Measurements from ENCODE around the gene SP140L. TPM values are rescaled to one million over a fixed set of nuclear protein-coding genes. Genes with fewer than 3 reads are reported as not detected.

The SP140L gene
- total RNA-seq, 4 donors from 2014 or later: 4.4 to 8.3 (median 6.8) TPM

- WGBS: 31% methylated on average over 11 of the region's 16 CpGs
- intact Hi-C loops (cut with DNase I): loop anchor here (10.0 kb wide), 2 partner anchors 186 to 384 kb away; partner anchors contain the start of gene SP140
- Histone ChIP-seq H3K4me1 (peaks cover 46 to 56% (median 47%) of the 10 kb centered on the region in 4 donors), H3K27me3 (no peaks in the 10 kb centered on the region), H3K27ac (replicated peaks in 1 of 4) (peak overlapping the region; percentile 83 to 92 (median 92)), H3K9me3 (no peaks in the 10 kb centered on the region), H3K4me3 (peak overlapping the region; percentile 64 to 81 (median 70)), H3K36me3 (no peaks in the 10 kb centered on the region)
- peak; percentile 87 for DNase-seq (ENCODE audit: extremely low spot score)
- TF ChIP-seq POLR2A (IDR thresholded peaks at IDR 0.05; ENCODE audit: low read depth) (no peak), EP300 (IDR thresholded peaks at IDR 0.05) (no peak), POLR2AphosphoS5 (IDR thresholded peaks at IDR 0.05) (no peak)
- TF ChIP-seq, protein P1, sequence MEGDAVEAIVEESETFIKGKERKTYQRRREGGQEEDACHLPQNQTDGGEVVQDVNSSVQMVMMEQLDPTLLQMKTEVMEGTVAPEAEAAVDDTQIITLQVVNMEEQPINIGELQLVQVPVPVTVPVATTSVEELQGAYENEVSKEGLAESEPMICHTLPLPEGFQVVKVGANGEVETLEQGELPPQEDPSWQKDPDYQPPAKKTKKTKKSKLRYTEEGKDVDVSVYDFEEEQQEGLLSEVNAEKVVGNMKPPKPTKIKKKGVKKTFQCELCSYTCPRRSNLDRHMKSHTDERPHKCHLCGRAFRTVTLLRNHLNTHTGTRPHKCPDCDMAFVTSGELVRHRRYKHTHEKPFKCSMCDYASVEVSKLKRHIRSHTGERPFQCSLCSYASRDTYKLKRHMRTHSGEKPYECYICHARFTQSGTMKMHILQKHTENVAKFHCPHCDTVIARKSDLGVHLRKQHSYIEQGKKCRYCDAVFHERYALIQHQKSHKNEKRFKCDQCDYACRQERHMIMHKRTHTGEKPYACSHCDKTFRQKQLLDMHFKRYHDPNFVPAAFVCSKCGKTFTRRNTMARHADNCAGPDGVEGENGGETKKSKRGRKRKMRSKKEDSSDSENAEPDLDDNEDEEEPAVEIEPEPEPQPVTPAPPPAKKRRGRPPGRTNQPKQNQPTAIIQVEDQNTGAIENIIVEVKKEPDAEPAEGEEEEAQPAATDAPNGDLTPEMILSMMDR (IDR thresholded peaks at IDR 0.05): no peak
Observed at GRCh38 chr2:230410861-230411569, 84.0 kb downstream of the SP140L start.

- intact Hi-C loops (cut with DNase I): loop anchor here (10.0 kb wide), 2 partner anchors 187 to 383 kb away; partner anchors contain the start of gene SP140
- 1% methylated on average over 17 of the region's 57 CpGs for WGBS
- Histone ChIP-seq H3K27me3 (no peaks in the 10 kb centered on the region), H3K4me1 (peaks cover 46 to 58% (median 49%) of the 10 kb centered on the region in 4 donors), H3K27ac (replicated peaks in 1 of 4) (peak overlapping the region; percentile 83 to 92 (median 92)), H3K36me3 (no peaks in the 10 kb centered on the region), H3K4me3 (peak overlapping the region; percentile 64 to 81 (median 70)), H3K9me3 (no peaks in the 10 kb centered on the region)
- TF ChIP-seq POLR2A (IDR thresholded peaks at IDR 0.05; ENCODE audit: low read depth): peak; percentile 11
- TF ChIP-seq, protein P1 (IDR thresholded peaks at IDR 0.05): no peak
- TF ChIP-seq POLR2AphosphoS5 (IDR thresholded peaks at IDR 0.05): peak; percentile 43 to 71
- peak; percentile 92 for DNase-seq (ENCODE audit: extremely low spot score)
Observed at GRCh38 chr2:230411570-230412370, 84.8 kb downstream of the SP140L start.

- WGBS: 94% methylated on average over 2 of the region's 3 CpGs
- intact Hi-C loops (cut with DNase I): loop anchor here (10.0 kb wide), 2 partner anchors 188 to 382 kb away; partner anchors contain the start of gene SP140
Observed at GRCh38 chr2:230412371-230412711, 85.3 kb downstream of the SP140L start.

GRCh38 chr2:230412846-230413245, 85.9 kb downstream of the SP140L start:
- DNase-seq (ENCODE audit: extremely low spot score): peak; percentile 75
- whole genome bisulfite sequencing: 89% methylated on average over 9 of the region's 9 CpGs
- Histone ChIP-seq H3K9me3 (no peaks in the 10 kb centered on the region), H3K36me3 (no peaks in the 10 kb centered on the region), H3K27ac (replicated peaks in 1 of 4) (no peak overlapping the region), H3K4me1 (peaks cover 54 to 68% (median 58%) of the 10 kb centered on the region in 4 donors), H3K4me3 (no peak overlapping the region), H3K27me3 (no peaks in the 10 kb centered on the region)
- intact Hi-C loops (cut with DNase I): loop anchor here (10.0 kb wide), 2 partner anchors 188 to 382 kb away; partner anchors contain the start of gene SP140
- TF ChIP-seq POLR2A (IDR thresholded peaks at IDR 0.05; ENCODE audit: low read depth): no peak
- TF ChIP-seq EP300 (IDR thresholded peaks at IDR 0.05): no peak
- TF ChIP-seq POLR2AphosphoS5 (IDR thresholded peaks at IDR 0.05): no peak
- TF ChIP-seq, protein P1 (IDR thresholded peaks at IDR 0.05): no peak

More at GRCh38 chr2:230412371-230412711, 85.3 kb downstream of the SP140L start:
- TF ChIP-seq POLR2A (IDR thresholded peaks at IDR 0.05; ENCODE audit: low read depth): no peak
- TF ChIP-seq POLR2AphosphoS5 (IDR thresholded peaks at IDR 0.05): no peak
- no peak for TF ChIP-seq EP300 (IDR thresholded peaks at IDR 0.05)
- TF ChIP-seq, protein P1 (IDR thresholded peaks at IDR 0.05): no peak
- H3K36me3 ChIP-seq: no peaks in the 10 kb centered on the region
- peak overlapping the region; percentile 64 to 81 (median 70) for H3K4me3 ChIP-seq
- H3K9me3 ChIP-seq: no peaks in the 10 kb centered on the region
- H3K27ac ChIP-seq (replicated peaks in 1 of 4): peak overlapping the region; percentile 83 to 92 (median 92)
- H3K27me3 ChIP-seq: no peaks in the 10 kb centered on the region
- DNase-seq (ENCODE audit: extremely low spot score): no peak
- H3K4me1 ChIP-seq: peaks cover 50 to 64% (median 53%) of the 10 kb centered on the region in 4 donors

Measured in esophagus muscularis mucosa (tissue), 4 donors.